ENCODE measurements around the gene TGFBI. TPM values are rescaled to one million over a fixed set of nuclear protein-coding genes. Genes with fewer than 3 reads are reported as not detected.

TGFBI gene
- total RNA-seq, 1 donor from 2014 or later = 27.9 TPM

DNA sequence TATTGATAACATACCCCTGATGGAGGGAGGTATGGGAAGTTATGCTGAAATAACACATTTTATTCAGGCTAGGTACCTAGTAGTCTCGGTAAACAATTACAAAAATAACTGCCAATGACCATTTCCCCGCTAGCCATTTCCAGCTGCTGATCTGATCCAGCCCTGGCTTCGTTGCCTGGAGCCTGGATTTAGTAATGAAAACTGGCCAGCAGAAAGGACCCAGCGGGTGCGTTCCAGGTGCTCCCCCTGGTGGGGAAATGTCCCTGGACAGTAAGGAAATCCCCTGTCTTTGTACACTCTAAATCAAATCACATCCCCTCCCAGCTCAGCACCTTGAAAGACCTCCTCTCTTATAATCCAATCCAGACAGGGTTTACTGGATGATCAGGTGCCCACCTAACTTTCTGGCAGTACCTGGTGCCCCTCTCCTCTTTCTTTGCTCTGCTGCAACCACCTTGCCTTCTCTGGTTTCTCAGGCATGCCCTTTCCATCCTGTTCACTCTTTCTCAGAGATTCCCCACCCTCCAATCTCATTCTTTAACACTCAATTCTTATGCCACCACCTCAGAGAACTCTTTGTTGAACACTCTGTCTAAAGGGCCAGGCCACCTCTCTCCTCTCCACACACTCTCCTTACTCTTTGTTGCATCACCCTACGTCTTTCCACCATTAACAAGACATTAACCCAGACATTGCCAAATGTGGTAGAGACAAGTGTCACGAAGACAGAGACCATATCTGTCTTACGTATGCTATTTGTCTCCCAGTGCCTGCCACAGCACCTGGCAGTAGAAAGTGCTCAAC, 53.8 kb downstream of the TGFBI start:
- TF ChIP-seq, protein P1, sequence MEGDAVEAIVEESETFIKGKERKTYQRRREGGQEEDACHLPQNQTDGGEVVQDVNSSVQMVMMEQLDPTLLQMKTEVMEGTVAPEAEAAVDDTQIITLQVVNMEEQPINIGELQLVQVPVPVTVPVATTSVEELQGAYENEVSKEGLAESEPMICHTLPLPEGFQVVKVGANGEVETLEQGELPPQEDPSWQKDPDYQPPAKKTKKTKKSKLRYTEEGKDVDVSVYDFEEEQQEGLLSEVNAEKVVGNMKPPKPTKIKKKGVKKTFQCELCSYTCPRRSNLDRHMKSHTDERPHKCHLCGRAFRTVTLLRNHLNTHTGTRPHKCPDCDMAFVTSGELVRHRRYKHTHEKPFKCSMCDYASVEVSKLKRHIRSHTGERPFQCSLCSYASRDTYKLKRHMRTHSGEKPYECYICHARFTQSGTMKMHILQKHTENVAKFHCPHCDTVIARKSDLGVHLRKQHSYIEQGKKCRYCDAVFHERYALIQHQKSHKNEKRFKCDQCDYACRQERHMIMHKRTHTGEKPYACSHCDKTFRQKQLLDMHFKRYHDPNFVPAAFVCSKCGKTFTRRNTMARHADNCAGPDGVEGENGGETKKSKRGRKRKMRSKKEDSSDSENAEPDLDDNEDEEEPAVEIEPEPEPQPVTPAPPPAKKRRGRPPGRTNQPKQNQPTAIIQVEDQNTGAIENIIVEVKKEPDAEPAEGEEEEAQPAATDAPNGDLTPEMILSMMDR (IDR thresholded peaks at IDR 0.05; ENCODE audit: unreplicated experiment) = peak; percentile 83
- peaks cover 3% of the 10 kb centered on the region for H3K4me1 Mint-ChIP-seq (ENCODE audit: unreplicated experiment)
- peaks cover 3% of the 10 kb centered on the region for H3K36me3 Mint-ChIP-seq (ENCODE audit: low read depth, unreplicated experiment)
- no peaks in the 10 kb centered on the region for H3K9me3 Mint-ChIP-seq (ENCODE audit: unreplicated experiment)
- DNase-seq (ENCODE audit: low spot score) = peak; percentile 85
- no peak overlapping the region for H3K27ac Mint-ChIP-seq (ENCODE audit: unreplicated experiment)
- H3K4me3 Mint-ChIP-seq (ENCODE audit: unreplicated experiment) = no peak overlapping the region
- peaks cover 10% of the 10 kb centered on the region for H3K27me3 Mint-ChIP-seq (ENCODE audit: unreplicated experiment)

- TF ChIP-seq, protein P1 (IDR thresholded peaks at IDR 0.05; ENCODE audit: unreplicated experiment) = no peak
- Mint-ChIP-seq H3K9me3 (ENCODE audit: unreplicated experiment) (no peaks in the 10 kb centered on the region), H3K27ac (ENCODE audit: unreplicated experiment) (no peak overlapping the region)
Measured at GRCh38 chr5:136084698-136085097, 55.9 kb downstream of the TGFBI start.

GRCh38 chr5:136086783-136087566, 58.2 kb downstream of the TGFBI start:
- Mint-ChIP-seq H3K36me3 (ENCODE audit: low read depth, unreplicated experiment) (no peaks in the 10 kb centered on the region), H3K4me1 (ENCODE audit: unreplicated experiment) (peaks cover 5% of the 10 kb centered on the region), H3K27me3 (ENCODE audit: unreplicated experiment) (peaks cover 1% of the 10 kb centered on the region), H3K27ac (ENCODE audit: unreplicated experiment) (no peak overlapping the region), H3K9me3 (ENCODE audit: unreplicated experiment) (no peaks in the 10 kb centered on the region), H3K4me3 (ENCODE audit: unreplicated experiment) (no peak overlapping the region)
- no peak for DNase-seq (ENCODE audit: low spot score)
- TF ChIP-seq, protein P1 (IDR thresholded peaks at IDR 0.05; ENCODE audit: unreplicated experiment) = no peak

More at GRCh38 chr5:136084698-136085097, 55.9 kb downstream of the TGFBI start:
- H3K4me3 Mint-ChIP-seq (ENCODE audit: unreplicated experiment) = no peak overlapping the region
- peaks cover 3% of the 10 kb centered on the region for H3K36me3 Mint-ChIP-seq (ENCODE audit: low read depth, unreplicated experiment)
- peaks cover 7% of the 10 kb centered on the region for H3K27me3 Mint-ChIP-seq (ENCODE audit: unreplicated experiment)
- DNase-seq (ENCODE audit: low spot score) = no peak
- H3K4me1 Mint-ChIP-seq (ENCODE audit: unreplicated experiment) = peaks cover 8% of the 10 kb centered on the region

- TF ChIP-seq, protein P1 (IDR thresholded peaks at IDR 0.05; ENCODE audit: unreplicated experiment) = no peak
- Mint-ChIP-seq H3K27ac (ENCODE audit: unreplicated experiment) (no peak overlapping the region), H3K36me3 (ENCODE audit: low read depth, unreplicated experiment) (no peaks in the 10 kb centered on the region), H3K4me3 (ENCODE audit: unreplicated experiment) (no peak overlapping the region), H3K9me3 (ENCODE audit: unreplicated experiment) (no peaks in the 10 kb centered on the region), H3K27me3 (ENCODE audit: unreplicated experiment) (peaks cover 1% of the 10 kb centered on the region), H3K4me1 (ENCODE audit: unreplicated experiment) (peaks cover 5% of the 10 kb centered on the region)
- no peak for DNase-seq (ENCODE audit: low spot score)
Measured at GRCh38 chr5:136087961-136088871, 59.4 kb downstream of the TGFBI start.

Measured in endothelial cell (in vitro differentiated cells).